ENCODE results near the gene SPIB. TPM values are rescaled to one million over a fixed set of nuclear protein-coding genes. Genes with fewer than 3 reads are reported as not detected.

The SPIB gene
- total and polyA plus RNA-seq, 2 experiments from 2014 or later, result 12.6 to 17.5 TPM

- H3K36me3 Mint-ChIP-seq (ENCODE audit: low read depth), result peaks cover 30% of the 10 kb centered on the region
- H3K9me3 Mint-ChIP-seq, result peaks cover 3% of the 10 kb centered on the region; the same call in 2 of the 3 replicates
- H3K27ac Mint-ChIP-seq, result no peak overlapping the region
- Histone ChIP-seq H4K20me1 (replicated peaks; ENCODE audit: insufficient read depth) (no peaks in the 10 kb centered on the region; the same call in 1 of the 2 replicates), H3K27me3 (ENCODE audit: insufficient read depth) (no peaks in the 10 kb centered on the region), H2AFZ (peak overlapping the region; percentile 87; the same call in 1 of the 2 replicates), H3K79me2 (replicated peaks; ENCODE audit: insufficient read depth) (peaks cover 6% of the 10 kb centered on the region; the same call in 1 of the 2 replicates), H3K27ac (ENCODE audit: low read depth) (no peak overlapping the region), H3K4me3 (peak overlapping the region; percentile 78), H3K36me3 (ENCODE audit: insufficient read depth) (no peaks in the 10 kb centered on the region), H3F3A (replicated peaks; ENCODE audit: low read depth) (peaks cover 14% of the 10 kb centered on the region; the same call in 1 of the 2 replicates), H3K4me2 (peak overlapping the region; percentile 98), H3K4me1 (ENCODE audit: insufficient read depth) (peaks cover 14% of the 10 kb centered on the region; the same call in 1 of the 2 replicates), H3K9me2 (ENCODE audit: insufficient read depth) (no peaks in the 10 kb centered on the region)
- DNase-seq (ENCODE audit: low spot score) (peak; percentile 24), ATAC-seq (no peak)
- TF ChIP-seq ETS1 (IDR thresholded peaks at IDR 0.05) (no peak), EZH2 (IDR thresholded peaks at IDR 0.05; ENCODE audit: low read depth, unreplicated experiment) (no peak), CREB1 (CRISPR knock-in tag; IDR thresholded peaks at IDR 0.05; ENCODE audit: low read depth) (no peak), NANOG (IDR thresholded peaks at IDR 0.05; ENCODE audit: borderline replicate concordance) (no peak), ZNF331 (CRISPR knock-in tag; IDR thresholded peaks at IDR 0.05; ENCODE audit: low read depth) (no peak), ZNF462 (CRISPR knock-in tag; IDR thresholded peaks at IDR 0.05) (no peak), STAT1 (IDR thresholded peaks at IDR 0.05; ENCODE audit: unreplicated experiment) (no peak), EZH2phosphoT487 (IDR thresholded peaks at IDR 0.05; ENCODE audit: unreplicated experiment) (no peak)
- H3K4me1 Mint-ChIP-seq, result peaks cover 25% of the 10 kb centered on the region
- peaks cover 7% of the 10 kb centered on the region for H3K27me3 Mint-ChIP-seq (ENCODE audit: insufficient read depth, low read depth, poor library complexity)
- peak overlapping the region; percentile 82 for H3K4me3 Mint-ChIP-seq
Observed at GRCh38 chr19:50419022-50419579, 363 bp downstream of the SPIB start.
